H9 (cell line): ENCODE data around the gene SLC39A2. TPM values are rescaled to one million over a fixed set of nuclear protein-coding genes. Genes with fewer than 3 reads are reported as not detected.

Source experiments
- DNase-seq: peaks from one replicate; pipeline ENCODE4 v3.0.0-alpha.2; 2017
- H2AFZ ChIP-seq: one replicate; pipeline ENCODE4 v1.6.1; 2013; ENCODE audit warnings: mild to moderate bottlenecking, low read length, control low read depth, moderate library complexity
- H2AK5ac ChIP-seq: 2 replicates; pipeline ENCODE4 v1.6.1; 2013; ENCODE audit warnings: low read length, control low read depth, mixed read lengths; ENCODE audit not compliant: insufficient read length
- H2BK120ac ChIP-seq: one replicate; pipeline ENCODE4 v1.6.1; 2013; ENCODE audit warnings: low read depth, mild to moderate bottlenecking, low read length, control low read depth, inconsistent platforms; ENCODE audit not compliant: poor library complexity, severe bottlenecking
- H2BK12ac ChIP-seq: 2 replicates; pipeline ENCODE4 v1.6.1; 2013; ENCODE audit warnings: low read length, control low read depth, mixed read lengths, low read depth; ENCODE audit not compliant: insufficient read length
- H2BK15ac ChIP-seq: 2 replicates; pipeline ENCODE4 v1.6.1; 2013; ENCODE audit warnings: low read depth, low read length, control low read depth
- H2BK20ac ChIP-seq: one replicate; pipeline ENCODE4 v1.6.1; 2013; ENCODE audit warnings: low read depth, mild to moderate bottlenecking, low read length, control low read depth, inconsistent platforms; ENCODE audit not compliant: poor library complexity, severe bottlenecking
- H2BK5ac ChIP-seq: 2 replicates; pipeline ENCODE4 v1.6.1; 2013; ENCODE audit warnings: low read length, control low read depth, mixed read lengths; ENCODE audit not compliant: insufficient read length
- H3K14ac ChIP-seq: 2 replicates; pipeline ENCODE4 v1.6.1; 2013; ENCODE audit warnings: low read length, control low read depth; ENCODE audit not compliant: insufficient read depth
- H3K18ac ChIP-seq: 2 replicates; pipeline ENCODE4 v1.6.1; 2013; ENCODE audit warnings: low read depth, mild to moderate bottlenecking, mixed read lengths, low read length, control low read depth; ENCODE audit not compliant: insufficient read length
- H3K23ac ChIP-seq: 2 replicates; pipeline ENCODE4 v1.6.1; 2013; ENCODE audit warnings: low read length, control low read depth, mixed read lengths, low read depth; ENCODE audit not compliant: insufficient read length
- H3K23me2 ChIP-seq: 2 replicates; pipeline ENCODE4 v1.6.1; 2013; ENCODE audit warnings: low read depth, mild to moderate bottlenecking, mixed read lengths, low read length, control low read depth; ENCODE audit not compliant: insufficient read length, poor library complexity, severe bottlenecking
- H3K27ac ChIP-seq: 2 replicates; pipeline ENCODE4 v1.5.1; 2013; ENCODE audit warnings: low read length, control low read depth, mixed read lengths, low read depth; ENCODE audit not compliant: insufficient read length
- H3K27me3 ChIP-seq: 2 replicates; pipeline ENCODE4 v1.6.1; 2013; ENCODE audit warnings: low read length, control low read depth, inconsistent platforms; ENCODE audit not compliant: insufficient read depth
- H3K4ac ChIP-seq: 2 replicates; pipeline ENCODE4 v1.6.1; 2013; ENCODE audit warnings: low read depth, mild to moderate bottlenecking, control low read depth, inconsistent platforms, low read length, moderate library complexity
- H3K4me1 ChIP-seq: 2 replicates; pipeline ENCODE4 v1.6.1; 2013; ENCODE audit warnings: low read length, control low read depth, inconsistent platforms; ENCODE audit not compliant: insufficient read depth
- H3K4me2 ChIP-seq: 2 replicates; pipeline ENCODE4 v1.6.1; 2013; ENCODE audit warnings: low read length, control low read depth, mixed read lengths; ENCODE audit not compliant: insufficient read length, insufficient read depth
- H3K56ac ChIP-seq: 2 replicates; pipeline ENCODE4 v1.6.1; 2013; ENCODE audit warnings: low read depth, mild to moderate bottlenecking, mixed read lengths, low read length, control low read depth; ENCODE audit not compliant: insufficient read length
- H3K79me1 ChIP-seq: 2 replicates; pipeline ENCODE4 v1.6.1; 2013; ENCODE audit warnings: low read depth, mild to moderate bottlenecking, moderate library complexity, low read length, control low read depth, inconsistent platforms; ENCODE audit not compliant: insufficient read depth, poor library complexity, severe bottlenecking
- H3K79me2 ChIP-seq: 2 replicates; pipeline ENCODE4 v1.6.1; 2013; ENCODE audit warnings: low read length, control low read depth, inconsistent platforms; ENCODE audit not compliant: insufficient read depth
- H3K9ac ChIP-seq: 2 replicates; pipeline ENCODE4 v1.6.1; 2013; ENCODE audit warnings: low read length, control low read depth, mixed read lengths; ENCODE audit not compliant: insufficient read length; ENCODE audit errors: extremely low read depth
- H3K9me3 ChIP-seq: one replicate; pipeline ENCODE4 v1.6.1; 2013; ENCODE audit warnings: low read depth, low read length, inconsistent platforms; ENCODE audit not compliant: control insufficient read depth
- H3T11ph ChIP-seq: one replicate; pipeline ENCODE4 v1.6.1; 2013; ENCODE audit warnings: mild to moderate bottlenecking, low read length, control low read depth, inconsistent platforms
- H4K20me1 ChIP-seq: one replicate; pipeline ENCODE4 v1.6.1; 2013; ENCODE audit not compliant: control insufficient read depth, insufficient read length, insufficient read depth
- H4K5ac ChIP-seq: 2 replicates; pipeline ENCODE4 v1.6.1; 2013; ENCODE audit warnings: low read depth, mild to moderate bottlenecking, mixed read lengths, low read length, control low read depth; ENCODE audit not compliant: insufficient read length
- H4K8ac ChIP-seq: replicated peaks from 2 replicates; pipeline ENCODE4 v1.6.1; 2013; ENCODE audit warnings: low read length, control low read depth, mixed read lengths, low read depth; ENCODE audit not compliant: insufficient read length
- H4K91ac ChIP-seq: 2 replicates; pipeline ENCODE4 v1.6.1; 2013; ENCODE audit warnings: low read depth, mild to moderate bottlenecking, moderate library complexity, mixed read lengths, low read length, control low read depth; ENCODE audit not compliant: insufficient read length
- H3K27ac Mint-ChIP-seq, 3 experiments: 2 replicates in 2 of 3; 3 replicates in 1 of 3; pipeline ENCODE4 v1.8.0; 2020 to 2021; ENCODE audit warnings: mixed read lengths in 3 of 3, mild to moderate bottlenecking in 1 of 3, moderate library complexity in 1 of 3
- H3K27me3 Mint-ChIP-seq: 2 replicates; pipeline ENCODE4 v1.8.0; 2021; ENCODE audit warnings: low read depth, mild to moderate bottlenecking, moderate library complexity, mixed read lengths
- H3K36me3 Mint-ChIP-seq, 3 experiments: 2 replicates in 2 of 3; 3 replicates in 1 of 3; pipeline ENCODE4 v1.8.0; 2020 to 2021; ENCODE audit warnings: low read depth in 3 of 3, mixed read lengths in 3 of 3; ENCODE audit not compliant: insufficient read depth in 1 of 3
- H3K4me1 Mint-ChIP-seq, 2 experiments: 2 replicates each; pipeline ENCODE4 v1.8.0; 2020; ENCODE audit warnings: mixed read lengths in 2 of 2
- H3K4me3 Mint-ChIP-seq, 2 experiments: 2 replicates in 1 of 2; 3 replicates in 1 of 2; pipeline ENCODE4 v1.8.0; 2020 to 2021; ENCODE audit warnings: mild to moderate bottlenecking in 2 of 2, mixed read lengths in 2 of 2, moderate library complexity in 1 of 2
- H3K9me3 Mint-ChIP-seq, 2 experiments: 2 replicates in 1 of 2; 3 replicates in 1 of 2; pipeline ENCODE4 v1.8.0; 2020; ENCODE audit warnings: mild to moderate bottlenecking in 2 of 2, mixed read lengths in 2 of 2, moderate library complexity in 1 of 2
- CTCF ChIP-seq: fragments of 200-600 bp; sonication (generic); conservative IDR thresholded peaks from 3 replicates; pipeline ENCODE4 v1.8.0; 2021; ENCODE audit warnings: antibody characterized with exemption, mild to moderate bottlenecking
- WGBS: extraction: QIAGEN DNeasy Blood & Tissue Kit; methylation state at CpG from one replicate; pipeline ENCODE4 v1.1.7; 2013; ENCODE audit warnings: missing lambda C conversion rate, low lambda C conversion rate, mixed read lengths; ENCODE audit not compliant: insufficient read length; ENCODE audit errors: extremely low coverage; 5-methylcytosine and 5-hydroxymethylcytosine counted together
- total RNA-seq: library from RNA; stranded (reverse); gene quantifications from 2 replicates; pipeline ENCODE4 v1.2.1, GENCODE V29; 2021

Gene SLC39A2
- total RNA-seq, 1 experiment from 2014 or later: not detected

GRCh38 chr14:21048638-21049037, 49.5 kb downstream of the SLC39A2 start:
- Histone ChIP-seq H3K9ac (no peak overlapping the region), H3K27me3 (no peaks in the 10 kb centered on the region), H2AFZ (no peak overlapping the region), H2BK120ac (no peak overlapping the region), H4K20me1 (no peaks in the 10 kb centered on the region), H2AK5ac (no peak overlapping the region), H4K8ac (no peak overlapping the region), H3K4me2 (no peak overlapping the region), H3T11ph (no peak overlapping the region), H2BK12ac (no peak overlapping the region), H3K56ac (no peak overlapping the region), H3K23me2 (no peaks in the 10 kb centered on the region), H2BK20ac (no peak overlapping the region), H4K91ac (no peak overlapping the region), H3K79me2 (no peaks in the 10 kb centered on the region), H3K4ac (no peak overlapping the region), H3K4me1 (no peaks in the 10 kb centered on the region), H3K14ac (no peak overlapping the region), H4K5ac (no peak overlapping the region), H3K18ac (no peak overlapping the region), H3K9me3 (no peaks in the 10 kb centered on the region), H3K79me1 (no peaks in the 10 kb centered on the region), H3K23ac (no peak overlapping the region), H3K27ac (no peak overlapping the region), H2BK15ac (no peak overlapping the region), H2BK5ac (no peak overlapping the region)
- H3K4me1 Mint-ChIP-seq: peaks cover 4% of the 10 kb centered on the region in 2 experiments; a peak in 3 of 4 replicates
- no peak overlapping the region for H3K27ac Mint-ChIP-seq
- no CpG with 5 or more reads among the region's 2 CpGs for WGBS
- H3K4me3 Mint-ChIP-seq: no peak overlapping the region
- H3K36me3 Mint-ChIP-seq: no peaks in the 10 kb centered on the region
- H3K27me3 Mint-ChIP-seq: peaks cover 17% of the 10 kb centered on the region
- TF ChIP-seq CTCF: no peak
- no peak for DNase-seq
- no peaks in the 10 kb centered on the region for H3K9me3 Mint-ChIP-seq
